ENCODE measurements around the gene EFCAB8.

The EFCAB8 gene

DNA sequence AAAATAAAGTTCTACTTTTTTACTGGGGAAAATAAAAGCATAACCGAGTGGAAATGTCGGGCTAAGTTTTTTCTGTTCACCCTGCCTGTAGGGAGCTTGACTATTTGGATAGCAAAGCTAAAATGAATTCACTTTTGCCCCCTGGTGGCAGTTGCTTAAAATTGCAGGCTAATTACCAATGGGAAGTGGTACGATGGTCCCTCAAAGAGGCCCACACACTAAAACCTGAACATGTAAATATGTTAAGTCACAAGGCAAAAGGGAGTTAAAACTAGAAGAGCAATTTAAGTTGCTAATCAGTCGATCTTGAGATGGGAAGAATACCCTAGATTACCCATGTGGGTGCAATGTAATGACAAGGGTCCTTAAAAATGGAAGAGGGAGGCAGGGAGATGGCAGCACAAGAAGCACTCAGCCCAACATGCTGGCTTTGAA lies 146.4 kb downstream of the EFCAB8 start:
- H3K4me3 ChIP-seq, result no peak overlapping the region
- no peak for TF ChIP-seq Cebpa-rat (IDR thresholded peaks at IDR 0.05)

DNA sequence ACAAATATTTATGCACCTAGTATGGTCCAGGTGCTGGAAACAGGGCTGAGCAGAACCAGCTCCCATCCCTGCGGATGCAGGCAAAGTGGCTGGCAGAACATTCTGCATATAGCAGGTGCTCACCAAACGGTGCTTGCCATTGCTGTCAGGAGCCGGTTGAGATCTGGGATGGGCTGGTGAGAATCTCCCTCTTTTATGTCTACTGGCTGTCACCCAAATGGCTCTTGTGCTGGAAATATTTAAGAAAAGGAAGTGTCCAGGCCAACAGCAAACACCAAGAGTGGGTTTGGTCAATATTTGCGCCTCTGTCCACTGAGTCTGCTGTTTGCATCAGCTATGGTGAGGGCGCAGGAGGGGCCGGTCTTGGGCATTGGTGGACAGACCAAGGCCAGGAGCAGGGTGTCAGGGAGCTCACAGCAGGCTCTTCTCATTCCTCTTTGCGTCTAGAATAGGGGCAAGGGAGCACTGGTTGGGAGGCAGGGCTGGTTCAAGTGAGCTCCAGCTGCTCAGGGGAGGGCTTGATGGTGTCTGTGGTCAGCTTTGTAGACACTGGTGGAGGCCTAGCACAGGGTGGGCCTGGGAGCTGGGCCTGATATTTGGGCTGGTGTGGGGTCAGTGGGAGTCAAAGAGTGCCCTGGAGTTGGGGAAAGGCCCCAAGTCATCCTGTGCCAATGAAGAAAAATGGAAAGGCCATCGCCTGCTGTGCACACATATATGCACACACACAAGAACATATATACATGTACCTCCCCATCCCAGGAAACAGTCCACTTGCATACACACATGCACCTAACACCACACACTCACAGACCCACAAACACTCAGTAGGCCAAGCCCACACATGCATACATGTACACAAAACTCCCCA lies 147.4 kb downstream of the EFCAB8 start:
- Histone ChIP-seq H3K4me2 (no peak overlapping the region), H3K27ac (no peak overlapping the region), H3K36me3 (no peaks in the 10 kb centered on the region), H3K9me3 (no peaks in the 10 kb centered on the region), H3K27me3 (no peaks in the 10 kb centered on the region; the same call in 1 of the 2 replicates), H3K4me1 (peaks cover 28% of the 10 kb centered on the region), H3K9ac (no peak overlapping the region), H3K4me3 (no peak overlapping the region), H4K20me1 (no peaks in the 10 kb centered on the region)
- no peak for TF ChIP-seq Cebpa-rat (IDR thresholded peaks at IDR 0.05)

More for the DNA sequence above, 146.4 kb downstream of the EFCAB8 start:
- Histone ChIP-seq H3K27me3 (no peaks in the 10 kb centered on the region; the same call in 1 of the 2 replicates), H3K4me1 (peaks cover 25% of the 10 kb centered on the region), H3K4me2 (no peak overlapping the region), H3K27ac (no peak overlapping the region), H3K36me3 (no peaks in the 10 kb centered on the region), H3K9me3 (no peaks in the 10 kb centered on the region), H4K20me1 (no peaks in the 10 kb centered on the region), H3K9ac (no peak overlapping the region)

DNA sequence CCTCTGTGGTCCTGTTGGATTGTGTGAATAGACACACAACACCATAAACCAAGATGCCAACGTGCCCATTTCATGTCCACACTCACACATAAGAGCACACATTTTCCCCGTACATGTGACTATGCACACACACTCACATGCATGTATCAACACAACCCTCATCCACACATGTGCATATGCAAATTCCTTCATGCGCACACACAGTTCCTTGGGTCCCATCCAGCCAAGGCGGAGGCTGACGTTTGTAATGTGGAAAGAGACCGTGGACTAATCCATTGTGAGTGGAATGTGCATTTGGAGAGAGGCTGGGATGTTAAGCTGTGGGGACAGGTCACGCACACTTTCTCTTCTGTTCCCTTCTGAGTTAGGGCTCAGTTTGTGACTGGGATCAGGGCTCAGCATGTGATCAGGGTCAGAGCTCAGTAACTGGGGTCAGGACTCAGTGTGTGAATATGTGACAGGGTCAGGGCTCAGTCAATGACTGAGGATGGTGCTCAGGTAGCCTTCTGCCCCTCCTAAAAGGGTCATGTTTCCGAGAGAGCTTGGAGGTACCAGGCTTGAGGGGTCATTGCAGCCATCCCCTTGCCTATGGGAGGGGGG lies 148.2 kb downstream of the EFCAB8 start:
- no peak for TF ChIP-seq Cebpa-rat (IDR thresholded peaks at IDR 0.05)
- no peak overlapping the region for H3K4me2 ChIP-seq
- H3K4me1 ChIP-seq, result peaks cover 28% of the 10 kb centered on the region
- H3K9me3 ChIP-seq, result no peaks in the 10 kb centered on the region
- no peaks in the 10 kb centered on the region for H4K20me1 ChIP-seq
- no peaks in the 10 kb centered on the region; the same call in 1 of the 2 replicates for H3K27me3 ChIP-seq
- no peaks in the 10 kb centered on the region for H3K36me3 ChIP-seq
- H3K9ac ChIP-seq, result no peak overlapping the region
- no peak overlapping the region for H3K27ac ChIP-seq
- no peak overlapping the region for H3K4me3 ChIP-seq

DNA sequence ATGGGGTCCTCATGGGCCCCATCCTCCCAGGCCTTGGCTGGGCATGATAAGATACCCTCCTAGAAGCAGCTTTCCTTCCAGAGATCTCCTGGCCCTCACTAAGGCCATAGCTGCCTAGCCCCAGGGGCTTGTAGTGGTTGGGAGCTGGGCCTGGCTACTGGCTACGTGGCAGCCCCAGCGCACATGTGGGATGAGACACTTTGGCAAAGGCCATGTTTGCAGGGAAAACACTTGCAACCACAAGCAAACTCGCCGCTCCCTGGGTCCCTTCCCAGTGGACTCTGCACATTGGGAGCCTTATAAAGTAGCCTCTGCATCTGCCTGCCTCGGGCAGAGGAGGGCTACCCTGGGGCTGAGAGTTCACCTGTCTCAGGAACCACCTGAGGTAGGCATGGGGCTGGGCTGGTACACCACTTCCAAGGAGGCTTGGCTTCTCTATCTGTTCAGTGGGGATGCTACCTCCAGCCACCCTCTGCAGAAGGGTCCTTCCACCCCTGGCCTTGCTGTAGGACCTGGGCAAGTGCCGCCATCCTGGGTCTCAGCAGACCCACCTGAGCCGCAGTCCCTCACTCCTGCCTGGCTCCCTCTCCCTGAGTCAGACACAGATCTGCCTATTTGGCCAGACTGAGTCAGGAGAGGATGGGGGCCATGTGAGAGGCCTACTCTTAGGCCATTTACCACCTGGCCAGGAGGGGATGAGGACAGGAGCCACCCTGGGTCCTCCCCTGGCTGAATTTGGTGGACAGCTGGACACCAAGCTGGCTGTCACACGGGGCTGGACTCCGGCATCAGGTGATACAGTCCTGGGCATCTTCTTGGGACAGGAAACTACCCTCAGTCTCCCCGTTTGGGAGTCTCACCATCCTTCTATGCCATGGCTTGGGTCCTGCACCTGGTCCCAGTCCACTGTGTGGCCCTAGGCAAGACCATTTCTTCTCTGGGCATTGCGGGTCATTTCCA lies 148.9 kb downstream of the EFCAB8 start, which contains the start of gene BPIFB2:
Gene BPIFB2, plus strand, starts transcription at position 329 of the 960 bp plus-strand sequence. CDS start 871 bp downstream, outside the sequence.
- H3K36me3 ChIP-seq, result no peaks in the 10 kb centered on the region
- H3K9ac ChIP-seq, result no peak within 1 kb of the TSS
- H3K27ac ChIP-seq, result no peak within 1 kb of the TSS
- peaks cover 28% of the 10 kb centered on the region for H3K4me1 ChIP-seq
- no peak for TF ChIP-seq Cebpa-rat (IDR thresholded peaks at IDR 0.05)
- H3K4me3 ChIP-seq, result no peak within 1 kb of the TSS
- no peaks in the 10 kb centered on the region; the same call in 1 of the 2 replicates for H3K27me3 ChIP-seq
- no peaks in the 10 kb centered on the region for H3K9me3 ChIP-seq
- H3K4me2 ChIP-seq, result peak within 1 kb of the TSS; percentile 78
- no peaks in the 10 kb centered on the region for H4K20me1 ChIP-seq

DNA sequence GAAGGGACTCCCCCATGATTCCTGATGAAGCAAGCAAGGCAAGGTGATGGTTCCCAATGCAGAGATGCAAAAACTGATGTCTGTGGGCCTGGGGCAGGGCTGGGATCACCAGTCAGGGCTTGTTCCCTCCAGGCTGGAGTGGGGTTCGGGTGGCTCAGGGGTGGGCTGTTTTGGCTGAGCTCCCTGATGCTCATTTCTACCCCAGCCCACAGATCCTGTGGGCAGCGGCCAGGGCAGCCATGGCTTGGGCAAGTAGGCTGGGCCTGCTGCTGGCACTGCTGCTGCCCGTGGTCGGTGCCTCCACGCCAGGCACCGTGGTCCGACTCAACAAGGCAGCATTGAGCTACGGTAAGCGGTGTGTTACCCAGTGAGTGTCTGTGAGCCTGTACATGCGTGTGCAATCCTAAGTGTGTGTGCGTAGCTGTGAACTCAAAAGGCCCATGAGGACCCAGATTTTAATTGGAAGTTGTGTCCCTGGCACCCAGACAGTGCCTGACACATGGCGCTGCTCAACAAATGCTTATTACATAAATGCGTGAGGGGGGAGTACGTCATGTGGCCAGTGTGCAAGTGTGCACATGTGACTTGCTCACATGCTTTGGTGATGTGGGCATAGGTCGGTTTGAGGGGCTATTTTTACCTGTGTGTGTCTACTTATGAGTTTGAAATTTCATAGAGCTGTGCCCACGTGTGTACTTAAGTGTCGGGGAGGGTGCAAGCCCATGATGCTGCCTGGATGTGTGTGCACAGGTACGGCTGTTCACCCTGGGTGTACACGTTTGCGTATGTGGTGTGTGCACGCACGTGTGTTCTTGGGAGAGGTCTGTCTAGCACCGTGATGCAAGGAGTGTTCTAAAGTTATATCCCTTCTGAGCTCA lies 149.9 kb downstream of the EFCAB8 start:
- peak overlapping the region; percentile 30; the same call in 1 of the 2 replicates for H3K9ac ChIP-seq
- H3K9me3 ChIP-seq, result no peaks in the 10 kb centered on the region
- H3K4me3 ChIP-seq, result no peak overlapping the region
- H3K4me1 ChIP-seq, result peaks cover 32% of the 10 kb centered on the region
- no peaks in the 10 kb centered on the region for H4K20me1 ChIP-seq
- H3K27me3 ChIP-seq, result no peaks in the 10 kb centered on the region; the same call in 1 of the 2 replicates
- H3K36me3 ChIP-seq, result no peaks in the 10 kb centered on the region
- TF ChIP-seq Cebpa-rat (IDR thresholded peaks at IDR 0.05), result no peak
- peak overlapping the region; percentile 45; the same call in 1 of the 2 replicates for H3K27ac ChIP-seq
- H3K4me2 ChIP-seq, result peak overlapping the region; percentile 78

DNA sequence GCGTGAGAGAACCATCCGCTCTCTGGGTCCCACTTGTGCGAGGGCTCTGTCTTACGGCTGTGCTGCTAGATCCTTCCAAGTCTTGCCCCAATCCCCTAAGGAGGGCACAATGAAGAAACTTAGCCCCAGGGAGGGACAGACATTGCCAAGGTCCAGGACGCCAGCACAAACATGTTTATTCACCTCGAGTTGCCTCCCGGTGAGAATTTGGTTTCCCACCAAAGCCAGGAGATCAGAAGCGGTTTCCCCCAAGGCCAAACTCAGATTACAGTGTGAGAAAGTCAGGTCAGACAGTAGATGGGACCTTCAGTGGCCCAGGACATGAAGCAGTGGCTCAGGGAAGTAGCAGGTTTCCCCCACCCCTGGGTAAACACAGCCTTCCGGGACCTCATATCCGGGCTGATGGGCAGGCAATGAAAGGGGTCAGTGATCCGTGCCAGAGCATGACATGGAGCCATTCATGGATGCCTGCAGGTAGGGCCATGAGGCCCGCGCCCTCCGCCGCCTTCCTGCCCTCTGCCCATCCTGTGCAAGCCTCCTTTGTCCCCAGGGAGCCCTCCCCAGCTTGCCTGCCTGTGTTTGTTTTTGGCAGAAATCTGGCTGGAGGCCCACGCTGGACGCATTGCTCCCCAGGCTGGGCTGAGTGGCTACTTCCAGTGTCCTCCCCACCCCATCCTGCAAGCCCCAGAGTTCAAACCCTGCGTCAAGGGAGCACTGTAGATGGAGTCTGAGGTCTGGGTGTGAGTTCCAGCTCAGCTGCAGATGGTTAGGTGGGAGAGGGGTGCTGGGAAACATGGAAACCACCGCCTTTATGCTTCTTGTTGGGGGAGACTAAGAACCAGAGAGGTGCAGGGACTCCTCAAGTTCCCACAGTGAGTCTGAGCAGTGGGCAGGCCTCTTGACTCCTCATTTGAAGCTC lies 150.8 kb downstream of the EFCAB8 start:
- peak overlapping the region; percentile 45 for H3K27ac ChIP-seq
- H3K4me1 ChIP-seq, result peaks cover 41% of the 10 kb centered on the region
- peak overlapping the region; percentile 30; the same call in 1 of the 2 replicates for H3K9ac ChIP-seq
- no peaks in the 10 kb centered on the region; the same call in 1 of the 2 replicates for H3K27me3 ChIP-seq
- H3K36me3 ChIP-seq, result no peaks in the 10 kb centered on the region
- peak overlapping the region; percentile 78 for H3K4me2 ChIP-seq
- no peak overlapping the region for H3K4me3 ChIP-seq
- H3K9me3 ChIP-seq, result no peaks in the 10 kb centered on the region
- TF ChIP-seq Cebpa-rat (IDR thresholded peaks at IDR 0.05), result no peak
- H4K20me1 ChIP-seq, result no peaks in the 10 kb centered on the region

DNA sequence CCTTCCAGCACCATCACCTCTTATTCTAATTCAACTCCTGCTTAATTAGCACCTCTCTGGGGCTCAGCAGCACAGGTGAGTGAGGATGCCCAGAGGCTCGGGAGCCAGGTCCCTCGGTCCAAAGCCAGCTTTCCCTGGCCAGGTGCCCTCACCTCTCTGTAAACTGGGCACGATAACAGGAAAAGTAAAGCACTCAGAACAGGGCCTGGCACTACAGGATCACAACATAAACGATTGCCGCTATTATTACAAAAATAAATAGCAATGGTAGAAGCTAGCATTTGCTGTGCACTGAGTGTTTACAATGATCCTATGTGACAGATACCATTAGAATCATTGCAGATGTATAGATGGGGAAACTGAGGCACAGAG lies 151.4 kb downstream of the EFCAB8 start:
- no peaks in the 10 kb centered on the region for H4K20me1 ChIP-seq
- H3K4me3 ChIP-seq, result no peak overlapping the region
- no peaks in the 10 kb centered on the region for H3K9me3 ChIP-seq
- H3K27me3 ChIP-seq, result no peaks in the 10 kb centered on the region; the same call in 1 of the 2 replicates
- no peak for TF ChIP-seq Cebpa-rat (IDR thresholded peaks at IDR 0.05)
- peak overlapping the region; percentile 78 for H3K4me2 ChIP-seq
- H3K36me3 ChIP-seq, result no peaks in the 10 kb centered on the region
- peaks cover 47% of the 10 kb centered on the region for H3K4me1 ChIP-seq
- no peak overlapping the region for H3K9ac ChIP-seq
- H3K27ac ChIP-seq, result no peak overlapping the region

All from BLaER1 (cell line).